Fibroblast of pulmonary artery (primary cell): ENCODE measurements around the gene IL17C.
"Not testable (repeated sequence)": the region's sequence is repeated elsewhere in the genome, so short reads cannot be mapped to it uniquely, and the experiment has no call there.

Source experiments
- DNase-seq: peaks from one replicate; pipeline ENCODE4 v3.0.0-alpha.2; 2010; ENCODE audit warnings: low read depth
- H3K4me3 ChIP-seq: replicated peaks from 2 replicates; pipeline ENCODE4 v1.5.1; 2011; ENCODE audit warnings: low read depth, mild to moderate bottlenecking, control low read depth, low read length, moderate library complexity
- TF ChIP-seq, protein P1 (sequence below): IDR thresholded peaks from 2 replicates; pipeline ENCODE4 v1.5.1; 2011; ENCODE audit warnings: mild to moderate bottlenecking, control low read depth, low read length, inconsistent platforms; ENCODE audit errors: missing control alignments

IL17C gene

GRCh38 chr16:88608076-88608475 is 30.3 kb upstream of the IL17C start:
- no peak overlapping the region for H3K4me3 ChIP-seq
- TF ChIP-seq, protein P1, sequence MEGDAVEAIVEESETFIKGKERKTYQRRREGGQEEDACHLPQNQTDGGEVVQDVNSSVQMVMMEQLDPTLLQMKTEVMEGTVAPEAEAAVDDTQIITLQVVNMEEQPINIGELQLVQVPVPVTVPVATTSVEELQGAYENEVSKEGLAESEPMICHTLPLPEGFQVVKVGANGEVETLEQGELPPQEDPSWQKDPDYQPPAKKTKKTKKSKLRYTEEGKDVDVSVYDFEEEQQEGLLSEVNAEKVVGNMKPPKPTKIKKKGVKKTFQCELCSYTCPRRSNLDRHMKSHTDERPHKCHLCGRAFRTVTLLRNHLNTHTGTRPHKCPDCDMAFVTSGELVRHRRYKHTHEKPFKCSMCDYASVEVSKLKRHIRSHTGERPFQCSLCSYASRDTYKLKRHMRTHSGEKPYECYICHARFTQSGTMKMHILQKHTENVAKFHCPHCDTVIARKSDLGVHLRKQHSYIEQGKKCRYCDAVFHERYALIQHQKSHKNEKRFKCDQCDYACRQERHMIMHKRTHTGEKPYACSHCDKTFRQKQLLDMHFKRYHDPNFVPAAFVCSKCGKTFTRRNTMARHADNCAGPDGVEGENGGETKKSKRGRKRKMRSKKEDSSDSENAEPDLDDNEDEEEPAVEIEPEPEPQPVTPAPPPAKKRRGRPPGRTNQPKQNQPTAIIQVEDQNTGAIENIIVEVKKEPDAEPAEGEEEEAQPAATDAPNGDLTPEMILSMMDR: no peak
- DNase-seq: no peak

DNA sequence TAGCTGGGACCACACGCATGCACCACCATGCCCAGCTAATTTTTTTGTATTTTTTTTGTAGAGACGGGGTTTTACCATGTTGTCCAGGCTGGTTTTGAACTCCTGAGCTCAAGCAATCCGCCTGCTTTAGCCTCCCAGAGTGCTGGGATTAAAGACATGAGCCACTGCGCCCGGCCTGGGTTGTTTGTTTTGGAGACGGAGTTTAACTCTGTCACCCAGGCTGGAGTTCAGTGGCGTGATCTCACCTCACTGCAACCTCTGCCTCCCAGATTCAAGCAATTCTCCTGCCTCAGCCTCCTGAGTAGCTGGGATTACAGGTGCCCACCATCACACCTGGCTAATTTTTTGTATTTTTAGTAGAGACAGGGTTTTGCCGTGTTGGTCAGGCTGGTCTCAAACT is 28.9 kb upstream of the IL17C start:
- not testable (repeated sequence) for H3K4me3 ChIP-seq, DNase-seq

DNA sequence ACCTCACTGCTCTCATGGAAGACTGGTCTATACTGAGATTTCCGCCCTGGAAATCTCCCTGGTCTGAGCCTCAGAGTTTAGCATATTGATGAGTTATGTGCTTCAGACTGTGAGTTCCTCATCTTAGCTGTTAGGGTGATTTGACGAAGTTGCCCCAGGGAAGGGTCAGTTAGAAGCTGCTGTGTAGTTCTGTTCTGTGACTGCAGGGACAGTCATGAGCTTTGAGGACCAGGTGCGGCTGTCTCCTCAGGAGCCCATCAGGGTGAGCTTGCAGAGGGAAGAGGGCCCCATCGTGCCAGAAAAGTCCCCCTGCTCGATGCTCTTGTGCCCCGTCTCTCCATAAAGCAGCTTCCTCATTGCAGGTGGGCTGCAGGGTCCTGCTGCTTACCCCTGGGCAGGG is 28.3 kb upstream of the IL17C start:
- no peak for DNase-seq
- no peak overlapping the region for H3K4me3 ChIP-seq
- TF ChIP-seq, protein P1: peak; percentile 1

- DNase-seq: no peak
- TF ChIP-seq, protein P1: no peak
- H3K4me3 ChIP-seq: no peak overlapping the region
Observed at GRCh38 chr16:88610909-88611812, 27.2 kb upstream of the IL17C start.

GRCh38 chr16:88613293-88613692 is 25.1 kb upstream of the IL17C start:
- no peak overlapping the region for H3K4me3 ChIP-seq
- TF ChIP-seq, protein P1: no peak
- no peak for DNase-seq

GRCh38 chr16:88613911-88614817 is 24.2 kb upstream of the IL17C start:
- no peak for DNase-seq
- TF ChIP-seq, protein P1: no peak
- H3K4me3 ChIP-seq: no peak overlapping the region
